Embryonic facial prominence (tissue), 1 donor: ENCODE data around the gene YPEL5.

Experiments used
- DNase-seq: peaks from one replicate; pipeline ENCODE4 v3.0.0-alpha.2; 2016; ENCODE audit errors: extremely low spot score

Gene YPEL5

DNA sequence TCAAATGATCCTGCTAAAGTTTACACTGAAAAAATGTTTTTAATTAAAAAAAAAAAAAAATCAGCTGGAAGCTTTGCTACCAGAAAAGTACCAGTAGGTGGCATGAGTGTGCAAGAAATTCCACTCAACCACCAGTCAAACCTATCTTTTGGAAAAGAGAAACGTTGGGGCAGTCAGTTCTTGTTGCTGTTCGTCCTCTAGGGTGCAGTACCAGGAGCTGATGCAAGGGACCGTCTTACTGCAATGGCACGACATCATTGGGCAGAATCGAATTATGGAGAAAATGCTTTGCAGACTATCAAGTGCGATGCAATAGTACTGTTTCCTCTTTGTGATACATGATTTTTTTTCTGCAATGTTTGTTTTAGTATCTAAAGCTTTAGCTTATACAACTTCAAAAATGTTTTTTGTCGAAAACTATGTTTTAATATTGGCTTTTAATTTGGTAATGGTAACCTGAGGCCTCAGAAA is 18.3 kb downstream of the YPEL5 start:
- peak; percentile 66 for DNase-seq

DNA sequence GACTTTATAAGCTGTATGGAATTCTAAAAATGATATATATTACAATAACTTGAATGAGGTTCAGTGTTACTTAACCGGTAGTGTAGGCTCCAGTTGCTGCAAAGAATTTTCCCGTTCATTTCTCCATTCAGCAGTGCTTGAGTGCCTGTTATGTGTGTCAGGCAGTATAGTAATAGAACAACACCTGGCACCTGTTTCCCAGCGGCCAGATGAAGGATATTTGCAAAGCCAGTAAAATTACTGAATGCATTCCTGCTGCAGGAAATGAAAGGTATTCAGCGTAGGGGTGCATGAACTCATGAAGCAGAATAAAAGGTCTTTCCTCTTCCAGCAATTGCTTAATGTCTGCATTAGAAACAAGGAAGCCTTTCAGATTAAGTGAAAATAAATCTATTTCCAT is 18.8 kb downstream of the YPEL5 start:
- DNase-seq = no peak

- DNase-seq = no peak
Measured at GRCh38 chr2:30172627-30173026, 25.8 kb downstream of the YPEL5 start.

- no peak for DNase-seq
Measured at GRCh38 chr2:30177440-30177839, 30.6 kb downstream of the YPEL5 start.

DNA sequence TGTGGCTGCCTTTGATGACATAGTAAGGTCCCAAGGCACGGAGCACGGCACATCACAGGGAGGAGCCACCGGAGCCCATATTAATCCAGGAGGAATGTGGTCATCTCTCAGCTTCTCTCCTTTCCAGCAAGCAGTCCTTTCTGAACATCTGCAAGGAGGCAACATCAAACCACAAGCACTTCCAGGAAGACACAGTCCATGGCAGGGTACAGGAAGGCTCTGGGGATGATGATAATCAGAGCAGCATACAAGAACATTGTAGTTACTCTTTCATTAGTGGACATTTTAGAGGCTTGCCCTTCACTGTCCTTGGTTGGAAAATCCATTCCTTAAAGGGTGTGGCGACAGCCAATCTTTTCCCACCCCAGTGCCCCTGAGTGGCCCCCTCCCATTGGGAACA is 31.1 kb downstream of the YPEL5 start:
- DNase-seq = no peak

DNA sequence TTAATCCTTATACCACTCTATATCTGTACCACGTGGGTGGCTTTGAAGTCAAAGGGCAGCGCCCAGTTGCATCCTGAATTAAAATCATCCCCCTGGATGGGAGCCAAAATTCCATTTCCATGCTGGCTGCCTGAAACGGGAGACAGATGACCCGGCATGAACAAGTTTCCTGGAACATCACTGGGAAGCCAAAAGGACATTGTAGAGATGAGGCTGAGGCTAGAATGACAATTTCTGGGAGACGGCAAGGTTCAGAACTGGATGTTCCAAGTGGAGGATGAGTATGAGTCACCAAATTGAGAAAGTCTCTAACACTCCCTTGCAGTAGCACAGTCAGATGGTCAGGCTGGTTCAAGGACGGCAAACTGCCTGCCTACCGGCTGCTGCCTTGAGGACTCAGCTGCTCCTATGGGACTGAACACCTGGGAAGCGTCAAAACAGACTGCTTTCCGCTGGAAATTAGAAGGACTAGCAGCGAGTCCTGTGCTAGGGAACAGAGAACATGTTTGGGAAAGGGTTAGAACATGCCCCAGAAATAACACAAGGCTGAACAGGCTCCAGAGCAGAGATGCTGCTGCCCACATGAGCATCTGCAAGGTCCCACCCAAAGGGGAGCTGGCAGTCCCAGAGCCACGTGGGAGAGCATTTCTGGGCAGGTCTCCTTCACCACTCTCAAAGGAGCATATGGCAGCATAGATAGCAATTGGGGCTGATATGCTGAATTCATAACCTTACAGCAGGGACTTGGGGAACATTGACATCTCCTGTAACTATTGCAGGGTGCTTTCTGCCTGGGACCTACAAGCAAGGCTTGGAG is 32.0 kb downstream of the YPEL5 start:
- DNase-seq = no peak

GRCh38 chr2:30179536-30179935 is 32.7 kb downstream of the YPEL5 start:
- no peak for DNase-seq

DNA sequence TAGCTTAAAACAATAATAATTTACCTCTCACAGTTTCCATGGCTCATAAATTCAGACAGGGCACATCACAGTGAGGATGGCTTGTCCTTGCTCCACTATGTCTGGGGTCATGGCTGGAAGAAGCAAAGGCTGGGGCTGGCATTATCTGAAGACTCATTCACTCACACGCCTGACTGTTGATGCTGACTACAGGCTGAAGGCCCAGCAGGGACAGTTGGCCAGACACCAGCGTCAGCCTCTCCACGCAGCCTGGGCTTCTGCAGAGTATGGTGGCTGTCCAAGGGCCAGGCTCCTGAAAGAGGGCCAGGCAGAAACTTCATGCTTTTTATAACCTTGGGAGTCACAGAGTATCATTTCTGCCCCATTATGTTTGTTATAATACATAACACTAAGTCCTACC is 33.4 kb downstream of the YPEL5 start:
- no peak for DNase-seq

GRCh38 chr2:30181176-30181575 is 34.4 kb downstream of the YPEL5 start:
- no peak for DNase-seq

DNA sequence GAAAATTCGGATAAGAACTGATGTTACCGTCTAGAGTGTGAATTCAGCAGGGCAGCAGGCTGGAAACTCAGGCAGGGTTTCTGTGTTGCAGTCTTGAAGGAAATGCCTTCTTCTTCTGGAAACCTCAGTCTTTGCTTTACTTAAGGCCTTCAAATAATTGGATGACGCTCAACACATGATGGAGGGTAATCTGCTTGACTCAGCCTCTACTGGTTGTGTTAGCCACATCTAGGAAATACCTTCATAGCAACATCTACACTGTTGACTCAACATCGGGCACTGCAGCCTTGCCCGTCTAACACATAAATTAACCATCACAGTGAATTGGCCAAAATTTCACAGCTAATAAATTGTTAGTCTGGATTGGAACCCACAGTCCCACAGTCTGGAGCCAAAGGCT is 37.2 kb downstream of the YPEL5 start:
- no peak for DNase-seq

DNA sequence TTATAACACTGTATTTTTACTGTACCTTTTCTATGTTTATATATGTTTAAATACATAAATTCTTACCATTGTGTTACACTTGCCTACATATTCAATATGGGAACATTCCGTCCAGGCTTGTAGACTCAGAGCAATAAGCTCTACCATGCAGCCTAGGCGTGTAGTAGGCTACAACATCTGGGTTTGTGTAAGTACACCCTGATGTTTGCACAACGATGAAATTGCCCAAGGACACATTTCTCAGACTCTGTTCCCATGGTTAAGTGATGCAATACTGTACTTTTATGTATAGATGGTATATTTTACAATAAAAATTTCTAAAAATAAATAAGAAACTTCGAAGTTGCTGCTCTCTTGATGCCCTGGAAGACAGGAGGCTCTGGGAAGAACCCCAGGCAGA is 38.4 kb downstream of the YPEL5 start:
- DNase-seq = no peak

DNA sequence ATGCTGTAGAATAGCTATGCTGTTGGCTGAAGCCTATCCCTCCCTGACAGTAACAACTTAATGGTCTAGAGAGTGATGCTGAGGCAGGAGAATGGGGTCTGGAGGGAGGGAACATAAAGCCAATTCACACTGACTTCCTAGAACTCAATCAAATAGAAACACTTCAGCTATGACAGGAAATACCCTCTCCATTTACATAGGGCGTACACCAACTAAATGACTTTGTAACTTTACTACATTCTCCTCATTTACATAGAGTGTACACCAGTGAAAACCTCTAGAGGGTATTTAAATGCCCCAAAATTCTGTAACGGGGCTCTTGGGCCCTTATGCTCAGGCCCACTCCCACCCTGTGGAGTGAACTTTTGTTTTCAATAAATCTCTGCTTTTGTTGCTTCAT is 41.5 kb downstream of the YPEL5 start:
- no peak for DNase-seq

DNA sequence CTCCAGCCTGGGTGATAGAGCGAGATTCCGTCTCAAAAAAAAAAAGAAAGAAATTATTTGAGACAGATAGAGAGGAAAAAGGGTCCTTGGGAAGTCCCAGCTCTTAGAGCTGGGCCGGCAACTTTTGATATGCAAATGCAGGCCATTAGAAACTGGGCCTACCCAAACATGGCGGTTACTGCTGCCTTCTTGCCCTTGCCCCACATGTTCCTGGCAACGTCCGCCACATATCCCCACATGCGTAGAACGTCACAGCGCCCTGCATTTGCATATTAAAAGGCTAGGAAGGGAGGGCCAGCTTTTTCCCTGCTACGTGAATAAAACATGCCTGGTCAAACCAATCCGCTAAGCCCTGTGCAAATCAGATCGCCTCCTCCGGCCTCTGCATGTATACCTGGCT is 43.8 kb downstream of the YPEL5 start:
- DNase-seq = no peak

DNA sequence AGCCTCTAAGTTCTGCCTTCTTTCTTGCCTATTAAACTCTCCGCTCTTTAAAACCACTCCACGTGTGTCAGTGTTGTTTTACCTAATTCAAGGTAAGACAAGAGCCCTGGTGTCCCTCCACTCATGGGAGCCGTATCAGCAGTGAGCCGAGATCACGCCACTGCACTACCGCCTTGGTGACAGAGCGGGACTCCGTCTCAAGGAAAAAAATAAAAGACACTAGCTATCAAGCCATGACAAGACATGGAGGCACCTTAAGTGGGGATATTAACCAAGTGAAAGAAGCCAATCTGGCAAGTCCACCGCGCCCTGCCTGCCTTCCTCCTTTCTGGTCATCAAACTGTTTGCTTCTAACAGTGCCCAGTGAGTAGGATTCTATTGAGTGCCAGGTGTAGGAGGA is 44.3 kb downstream of the YPEL5 start:
- no peak for DNase-seq

DNA sequence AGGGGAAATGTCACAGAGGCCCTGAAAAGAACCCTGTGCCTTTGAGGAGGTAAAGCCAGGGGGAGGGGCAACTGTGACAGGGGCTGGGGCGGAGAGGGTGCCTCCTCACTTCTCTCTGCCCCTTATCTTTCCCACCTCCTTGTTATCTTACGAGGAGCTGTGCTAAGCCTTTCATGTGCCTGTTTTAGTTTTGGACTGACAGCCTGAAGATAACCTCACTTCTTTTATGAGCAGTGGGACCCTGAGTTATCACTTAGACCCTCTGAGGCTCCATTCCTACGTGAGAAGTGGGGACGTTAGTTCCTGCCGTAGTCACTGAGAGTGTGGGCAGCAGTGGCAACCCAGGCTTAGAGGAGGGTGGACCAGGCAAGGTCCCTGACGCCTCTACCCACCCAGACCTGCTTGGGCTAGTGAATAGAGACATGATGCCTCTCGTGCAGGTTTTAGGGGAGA is 45.0 kb downstream of the YPEL5 start:
- DNase-seq = no peak

DNA sequence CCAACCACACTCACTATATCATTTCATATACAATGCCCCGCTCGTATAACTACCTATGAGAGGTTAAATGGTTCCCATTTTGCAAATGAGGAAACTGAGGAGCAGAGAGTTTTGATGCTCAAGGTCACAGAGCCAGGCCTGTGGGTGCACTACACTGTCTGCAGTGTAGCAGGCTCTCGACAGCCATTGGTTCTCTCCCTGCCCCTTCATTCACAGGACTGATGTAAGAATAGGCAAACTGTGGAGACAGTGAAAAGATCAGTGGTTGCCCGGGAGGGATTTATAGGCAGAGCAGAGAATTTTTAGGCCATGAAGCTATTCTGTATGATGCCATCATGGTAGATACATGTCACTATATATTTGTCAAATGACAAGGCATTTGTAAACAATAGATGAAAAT is 45.5 kb downstream of the YPEL5 start:
- DNase-seq = no peak

- no peak for DNase-seq
Measured at GRCh38 chr2:30193104-30193681, 46.4 kb downstream of the YPEL5 start.

DNA sequence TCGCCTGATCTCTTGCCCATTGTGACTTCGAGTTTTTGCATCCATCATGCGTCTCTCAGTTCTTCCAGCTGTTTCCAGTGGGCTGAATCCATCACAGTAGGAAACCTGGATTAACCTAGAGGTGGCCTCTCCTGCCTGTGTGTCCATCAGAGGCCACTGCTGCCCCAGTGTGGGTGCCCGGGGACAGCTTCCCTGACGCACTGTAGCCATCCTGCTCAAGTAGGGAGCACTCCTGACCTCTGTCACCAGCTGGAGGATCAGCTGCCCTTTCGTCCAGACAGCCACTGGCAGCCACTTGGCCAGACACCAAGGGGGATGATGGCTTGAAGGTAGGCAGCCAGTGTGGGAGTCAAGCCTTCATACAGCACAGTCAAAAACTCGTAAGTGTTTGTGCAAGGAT is 47.6 kb downstream of the YPEL5 start:
- DNase-seq = no peak

- DNase-seq = no peak
Measured at GRCh38 chr2:30195016-30195415, 48.2 kb downstream of the YPEL5 start.

DNA sequence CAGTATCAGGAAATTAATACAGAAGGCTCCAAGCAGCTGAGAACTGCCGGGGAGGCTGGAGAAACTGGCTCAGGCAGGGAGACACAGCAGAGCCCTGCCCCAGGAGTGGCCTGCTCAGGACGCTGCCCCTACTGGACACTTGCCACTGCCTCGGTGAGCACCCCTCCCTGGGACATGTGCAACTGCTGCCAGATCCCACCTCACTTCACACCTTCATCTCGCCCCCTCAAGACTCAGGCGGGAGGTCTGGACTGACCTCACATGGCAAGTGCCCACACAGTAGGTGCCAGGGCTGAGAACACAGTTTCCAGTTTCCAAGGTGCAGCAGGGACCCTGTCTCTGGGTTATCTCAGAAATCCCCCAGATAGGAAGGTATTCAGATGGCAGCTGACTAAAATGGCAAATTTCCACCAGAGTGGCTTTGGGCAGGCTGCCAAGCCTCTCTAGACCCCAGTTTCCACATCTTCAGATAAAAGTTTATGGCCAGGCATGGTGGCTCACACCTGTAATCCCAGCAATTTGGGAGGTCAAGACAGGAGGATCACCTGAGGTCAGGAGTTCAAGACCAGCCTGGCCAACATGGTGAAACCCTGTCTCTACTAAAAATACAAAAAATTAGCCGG is 50.9 kb downstream of the YPEL5 start:
- DNase-seq = no peak

DNA sequence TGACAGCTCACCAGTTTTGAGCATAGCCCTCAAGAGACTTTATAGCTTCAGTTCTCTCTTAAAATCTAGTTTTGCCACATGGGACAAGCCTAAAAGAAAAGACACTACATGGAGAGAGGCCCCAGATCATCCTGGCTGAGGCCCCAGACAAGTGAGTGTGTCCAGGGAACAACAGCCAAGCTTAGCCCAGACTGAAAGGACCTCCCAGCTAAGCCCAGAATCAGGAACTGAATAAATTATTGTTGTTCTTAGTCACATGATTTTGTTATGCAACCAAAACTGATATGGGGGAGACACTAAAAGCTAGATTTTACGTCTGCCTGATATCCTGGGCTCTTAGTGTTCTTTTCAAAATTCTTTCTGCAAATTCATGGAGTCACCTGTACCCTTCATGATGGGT is 55.2 kb downstream of the YPEL5 start:
- no peak for DNase-seq

GRCh38 chr2:30203156-30203555 is 56.3 kb downstream of the YPEL5 start:
- DNase-seq = no peak

DNA sequence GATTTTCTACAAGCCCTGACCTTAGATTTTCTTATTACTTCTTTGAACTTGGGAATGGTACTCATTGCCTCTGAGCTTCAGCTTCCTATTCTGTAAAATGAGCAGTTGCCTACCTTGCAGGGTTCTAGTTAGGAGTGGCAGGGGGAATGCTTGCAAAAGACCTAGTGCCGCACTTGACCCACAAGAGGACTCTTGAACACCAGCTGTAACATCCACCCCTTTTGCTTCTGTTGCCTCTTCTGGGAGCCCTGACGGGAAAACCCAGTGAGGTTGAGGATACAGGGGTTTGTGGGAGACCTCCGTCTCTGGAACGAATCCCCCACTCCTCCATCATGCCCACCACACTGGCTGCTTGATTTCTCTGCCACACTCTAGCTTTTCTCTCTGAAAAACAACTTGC is 57.5 kb downstream of the YPEL5 start:
- no peak for DNase-seq
